Measurements from ENCODE around the gene PLCH2.

The PLCH2 gene

GRCh38 chr1:2512862-2513421, 36.9 kb downstream of the PLCH2 start:
- DNase-seq (ENCODE audit: low read depth in 2 of 2, low spot score in 1 of 2) = no peak

DNA sequence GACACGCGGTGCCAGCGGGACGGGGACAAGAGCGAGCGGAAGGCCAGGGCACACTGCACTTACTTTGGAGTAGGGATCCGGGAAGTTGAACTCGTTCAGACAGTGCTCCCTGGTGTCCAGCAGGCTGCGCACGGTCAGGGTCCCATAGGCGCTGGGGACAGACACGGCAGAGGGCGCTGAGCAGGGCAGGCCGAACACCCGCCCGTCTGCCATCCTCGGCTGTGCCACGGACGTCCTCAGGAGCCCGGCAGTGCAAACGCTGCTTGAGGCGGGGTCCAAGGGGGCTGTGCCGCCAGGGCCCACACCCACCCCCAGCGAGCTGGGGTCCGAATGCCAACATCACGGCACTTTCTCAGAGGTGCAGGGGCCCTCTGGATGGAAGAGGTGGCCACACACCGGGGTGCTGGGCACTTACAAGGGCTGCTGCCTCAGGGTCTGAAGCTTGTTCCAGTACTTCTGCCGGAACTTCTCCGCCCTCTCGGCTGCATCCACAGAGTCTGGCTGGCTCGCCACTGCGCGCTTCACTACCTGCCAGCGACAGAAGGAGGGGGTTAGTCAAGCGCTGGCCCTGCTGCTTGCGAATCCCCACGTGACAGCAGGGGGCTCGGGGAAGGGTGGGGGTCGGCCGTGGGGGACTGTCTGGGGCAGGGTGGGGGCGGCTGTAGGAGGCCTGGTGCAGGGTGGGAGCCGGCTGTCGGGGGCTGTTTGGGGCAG, 38.0 kb downstream of the PLCH2 start:
- no peak for DNase-seq (ENCODE audit: low read depth in 2 of 2, low spot score in 1 of 2)

- no peak for DNase-seq (ENCODE audit: low read depth in 2 of 2, low spot score in 1 of 2)
These were observed 39.0 kb downstream of the PLCH2 start for GRCh38 chr1:2514863-2515762.

- no peak for DNase-seq (ENCODE audit: low read depth in 2 of 2, low spot score in 1 of 2)
These were observed 39.6 kb downstream of the PLCH2 start for GRCh38 chr1:2515763-2516080.

DNA sequence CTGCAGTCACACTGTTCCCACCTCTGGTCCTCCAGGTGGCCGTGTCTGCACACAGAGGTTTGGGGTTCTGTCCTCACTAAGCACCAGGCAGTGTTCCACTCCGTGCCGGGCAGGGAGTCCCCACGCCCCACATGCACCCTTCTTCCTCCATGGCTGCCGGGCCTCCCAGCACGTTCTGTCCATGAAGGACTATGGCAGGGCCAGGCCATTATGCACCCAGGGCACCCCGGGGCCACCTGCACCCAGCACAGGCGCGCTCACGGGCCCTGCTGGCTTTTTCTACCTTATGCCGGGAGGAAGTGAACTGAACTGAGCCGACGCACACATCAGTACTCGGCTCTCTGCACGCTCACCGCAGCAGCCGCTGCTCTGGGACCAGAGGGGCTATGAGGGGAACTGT, 40.0 kb downstream of the PLCH2 start:
- DNase-seq (ENCODE audit: low read depth in 2 of 2, low spot score in 1 of 2) = no peak

GRCh38 chr1:2516946-2517345, 40.9 kb downstream of the PLCH2 start:
- no peak for DNase-seq (ENCODE audit: low read depth in 2 of 2, low spot score in 1 of 2)

DNA sequence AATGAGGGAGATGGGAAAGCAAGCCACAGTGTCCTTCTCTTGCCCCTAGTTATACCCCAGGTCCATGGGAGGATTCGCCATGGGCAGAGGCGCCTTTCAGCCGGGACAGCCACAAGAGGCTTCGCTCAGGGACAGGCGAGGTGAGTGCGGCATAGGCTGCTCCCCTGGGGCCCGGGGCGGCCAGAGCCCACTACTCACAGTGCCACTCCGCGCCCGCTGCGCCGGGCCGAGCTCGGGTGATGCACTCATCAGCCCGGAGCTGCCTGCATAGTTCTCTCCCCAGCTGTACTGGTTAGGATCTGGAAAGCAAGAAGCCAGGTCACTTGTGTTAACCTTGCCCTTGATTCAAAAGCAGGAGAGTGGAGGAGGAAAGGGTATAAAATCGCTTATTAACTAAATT, 41.9 kb downstream of the PLCH2 start:
- DNase-seq (ENCODE audit: low read depth in 2 of 2, low spot score in 1 of 2) = no peak

DNA sequence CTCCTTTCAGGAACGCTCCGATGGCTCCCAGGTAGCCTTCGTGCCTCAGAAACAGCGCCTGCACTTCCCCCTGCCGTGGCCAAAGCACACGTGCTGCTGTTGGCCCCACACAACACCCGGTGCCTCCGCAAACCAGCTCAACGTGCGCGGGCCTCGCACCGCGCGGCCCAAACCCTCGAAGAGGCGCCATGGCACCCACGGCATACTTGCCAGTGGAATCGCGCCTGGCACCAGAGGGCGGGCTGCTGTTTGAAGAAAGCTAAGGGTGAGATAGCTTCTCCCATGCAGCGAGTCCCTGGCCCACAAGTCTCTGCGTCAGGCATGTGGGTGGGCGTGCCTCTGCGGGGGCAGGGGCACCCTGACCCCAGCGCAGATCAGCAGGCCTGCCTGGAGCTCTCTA, 42.4 kb downstream of the PLCH2 start:
- DNase-seq (ENCODE audit: low read depth in 2 of 2, low spot score in 1 of 2) = no peak

GRCh38 chr1:2519029-2519685, 43.1 kb downstream of the PLCH2 start:
- DNase-seq (ENCODE audit: low read depth in 2 of 2, low spot score in 1 of 2) = no peak

DNA sequence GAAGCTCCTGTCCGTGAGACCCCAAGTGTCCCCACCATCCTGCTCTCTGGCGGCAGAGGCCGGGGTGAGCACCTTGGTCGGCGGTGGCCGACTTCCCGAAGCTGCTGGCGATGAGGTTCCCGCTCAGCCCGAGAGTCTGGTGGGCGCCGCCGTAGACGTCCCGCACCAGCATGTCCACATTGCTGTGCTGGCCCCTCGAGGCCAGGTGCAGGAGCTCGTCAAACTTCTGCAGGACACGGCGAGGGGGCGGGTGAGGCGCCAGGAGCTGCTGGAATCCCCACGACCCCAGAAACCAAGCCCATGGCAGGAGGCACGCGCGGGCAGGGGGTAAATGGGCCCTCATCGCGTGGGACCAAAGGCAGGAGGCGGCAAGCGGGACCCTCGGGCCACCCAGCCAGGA, 43.6 kb downstream of the PLCH2 start:
- DNase-seq (ENCODE audit: low read depth in 2 of 2, low spot score in 1 of 2) = no peak

- DNase-seq (ENCODE audit: low read depth in 2 of 2, low spot score in 1 of 2) = no peak
These were observed 44.1 kb downstream of the PLCH2 start for GRCh38 chr1:2520206-2520605.

- DNase-seq (ENCODE audit: low read depth in 2 of 2, low spot score in 1 of 2) = no peak
These were observed 44.7 kb downstream of the PLCH2 start for GRCh38 chr1:2520806-2521205.

- no peak for DNase-seq (ENCODE audit: low read depth in 2 of 2, low spot score in 1 of 2)
These were observed 46.1 kb downstream of the PLCH2 start for GRCh38 chr1:2522230-2522629.

- DNase-seq (ENCODE audit: low read depth in 2 of 2, low spot score in 1 of 2) = no peak
These were observed 47.3 kb downstream of the PLCH2 start for GRCh38 chr1:2523191-2523890.

GRCh38 chr1:2523891-2524609, 48.0 kb downstream of the PLCH2 start:
- peak in 1 of 2 donors; percentile 29 for DNase-seq (ENCODE audit: low read depth in 2 of 2, low spot score in 1 of 2)

DNA sequence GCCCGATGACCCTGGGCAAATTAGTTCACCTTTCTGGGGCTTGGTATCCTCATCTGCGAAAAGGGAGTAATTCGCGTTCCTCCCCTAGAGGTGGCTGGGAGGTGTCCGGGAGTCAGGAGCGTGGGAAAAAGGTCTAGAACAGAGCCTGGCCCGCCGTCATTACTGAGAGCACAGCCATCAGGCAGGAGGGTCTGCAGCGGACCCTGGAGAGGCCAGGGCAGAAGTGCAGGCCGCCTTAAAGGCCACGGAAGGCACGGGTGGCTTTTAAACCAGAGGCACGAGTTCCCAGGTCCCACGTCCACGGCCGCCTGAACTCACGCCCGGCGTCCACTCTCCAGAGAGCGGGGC, 49.5 kb downstream of the PLCH2 start:
- DNase-seq (ENCODE audit: low read depth in 2 of 2, low spot score in 1 of 2) = no peak

- peak; percentile 64 to 75 for DNase-seq (ENCODE audit: low read depth in 2 of 2, low spot score in 1 of 2)
These were observed 50.1 kb downstream of the PLCH2 start, which contains the start of gene PANK4 for GRCh38 chr1:2525920-2526823. Gene PANK4, minus strand, starts transcription at chr1:2526596. Its CDS starts 9 bp downstream, at chr1:2526587.

GRCh38 chr1:2526824-2527555, 50.9 kb downstream of the PLCH2 start:
- DNase-seq (ENCODE audit: low read depth in 2 of 2, low spot score in 1 of 2) = no peak

GRCh38 chr1:2527556-2527860, 51.4 kb downstream of the PLCH2 start:
- no peak for DNase-seq (ENCODE audit: low read depth in 2 of 2, low spot score in 1 of 2)
